Mesenchymal stem cell (in vitro differentiated cells and primary cell): ENCODE data around the gene POFUT2.

Experiments
- DNase-seq: peaks from one replicate; pipeline ENCODE4 v3.0.0-alpha.2; 2013
- H2AFZ ChIP-seq: one replicate; pipeline ENCODE4 v1.6.1; 2013; ENCODE audit warnings: low read depth, mild to moderate bottlenecking, control low read depth, inconsistent platforms, low read length, moderate library complexity
- H2AK5ac ChIP-seq: 2 replicates; pipeline ENCODE4 v1.6.1; 2013; ENCODE audit warnings: low read length, moderate library complexity, mild to moderate bottlenecking, inconsistent platforms; ENCODE audit not compliant: severe bottlenecking
- H2BK120ac ChIP-seq: one replicate; pipeline ENCODE4 v1.6.1; 2013; ENCODE audit warnings: low read depth, mild to moderate bottlenecking, inconsistent platforms, low read length, moderate library complexity
- H2BK12ac ChIP-seq, 2 experiments: one replicate each; pipeline ENCODE4 v1.6.1; 2013; ENCODE audit warnings: inconsistent platforms in 2 of 2, low read length in 2 of 2, mild to moderate bottlenecking in 2 of 2, moderate library complexity in 2 of 2, control low read depth in 1 of 2
- H2BK15ac ChIP-seq: one replicate; pipeline ENCODE4 v1.6.1; 2013; ENCODE audit warnings: mild to moderate bottlenecking, low read depth, inconsistent platforms; ENCODE audit not compliant: poor library complexity, severe bottlenecking
- H2BK5ac ChIP-seq: 2 replicates; pipeline ENCODE4 v1.6.1; 2013; ENCODE audit warnings: low read depth, mild to moderate bottlenecking, low read length, control low read depth, inconsistent platforms; ENCODE audit not compliant: poor library complexity, severe bottlenecking
- H3K14ac ChIP-seq, 2 experiments: one replicate each; pipeline ENCODE4 v1.6.1; 2013; ENCODE audit warnings: inconsistent platforms in 2 of 2, low read length in 2 of 2, control low read depth in 1 of 2, mild to moderate bottlenecking in 1 of 2, moderate library complexity in 1 of 2
- H3K18ac ChIP-seq, 2 experiments: one replicate each; pipeline ENCODE4 v1.6.1; 2013; ENCODE audit warnings: inconsistent platforms in 2 of 2, low read length in 2 of 2, control low read depth in 1 of 2, low read depth in 1 of 2, mild to moderate bottlenecking in 1 of 2
- H3K23ac ChIP-seq, 2 experiments: one replicate each; pipeline ENCODE4 v1.6.1; 2013; ENCODE audit warnings: inconsistent platforms in 2 of 2, low read length in 2 of 2, mild to moderate bottlenecking in 2 of 2, moderate library complexity in 2 of 2, control low read depth in 1 of 2
- H3K27ac ChIP-seq: 2 replicates; pipeline ENCODE4 v1.5.1; 2013; ENCODE audit warnings: mild to moderate bottlenecking, moderate library complexity, low read length, control low read depth, inconsistent platforms; ENCODE audit not compliant: poor library complexity, severe bottlenecking
- H3K27me3 ChIP-seq, 2 experiments: 2 replicates each; pipeline versions ENCODE4 v1.6.1 to v1.7.0; 2013; ENCODE audit warnings: low read length in 2 of 2, mild to moderate bottlenecking in 2 of 2, moderate library complexity in 2 of 2, control low read depth in 1 of 2, inconsistent platforms in 1 of 2; ENCODE audit not compliant: control insufficient read depth in 1 of 2, insufficient read depth in 1 of 2
- H3K36me3 ChIP-seq, 2 experiments: 2 replicates each; pipeline versions ENCODE4 v1.6.1 to v1.7.0; 2013; ENCODE audit warnings: low read length in 2 of 2, control low read depth in 1 of 2, inconsistent platforms in 1 of 2, low read depth in 1 of 2, mild to moderate bottlenecking in 1 of 2; ENCODE audit not compliant: insufficient read depth in 2 of 2, control insufficient read depth in 1 of 2
- H3K4ac ChIP-seq, 2 experiments: one replicate each; pipeline ENCODE4 v1.6.1; 2013; ENCODE audit warnings: inconsistent platforms in 2 of 2, low read length in 2 of 2, mild to moderate bottlenecking in 2 of 2, moderate library complexity in 2 of 2, control low read depth in 1 of 2, low read depth in 1 of 2
- H3K4me1 ChIP-seq: 2 replicates; pipeline ENCODE4 v1.6.1; 2013; ENCODE audit warnings: low read depth, low read length, control low read depth; ENCODE audit not compliant: control insufficient read depth, insufficient read depth
- H3K4me2 ChIP-seq: 2 replicates; pipeline ENCODE4 v1.6.1; 2013; ENCODE audit warnings: low read length, mild to moderate bottlenecking, inconsistent platforms; ENCODE audit not compliant: poor library complexity, severe bottlenecking
- H3K4me3 ChIP-seq, 2 experiments: 2 replicates each; pipeline versions ENCODE4 v1.5.1 to v1.7.0; 2013; ENCODE audit warnings: low read length in 2 of 2, mild to moderate bottlenecking in 2 of 2, control low read depth in 1 of 2, low read depth in 1 of 2; ENCODE audit not compliant: insufficient read depth in 1 of 2
- H3K79me1 ChIP-seq: replicated peaks from 2 replicates; pipeline ENCODE4 v1.6.1; 2013; ENCODE audit warnings: mild to moderate bottlenecking, control low read depth, low read length, inconsistent platforms; ENCODE audit not compliant: poor library complexity, severe bottlenecking
- H3K9ac ChIP-seq: 2 replicates; pipeline ENCODE4 v1.7.0; 2013; ENCODE audit warnings: mild to moderate bottlenecking, low read length, moderate library complexity
- H3K9me3 ChIP-seq: 2 replicates; pipeline ENCODE4 v1.7.0; 2013; ENCODE audit warnings: mild to moderate bottlenecking, low read length; ENCODE audit not compliant: control insufficient read depth
- H4K8ac ChIP-seq: one replicate; pipeline ENCODE4 v1.6.1; 2013; ENCODE audit warnings: inconsistent platforms, mild to moderate bottlenecking, low read length, moderate library complexity
- H4K91ac ChIP-seq: one replicate; pipeline ENCODE4 v1.6.1; 2013; ENCODE audit warnings: mild to moderate bottlenecking, low read length, inconsistent platforms
- WGBS: methylation state at CpG from one replicate; pipeline ENCODE4 v1.1.7; 2013; ENCODE audit warnings: mixed read lengths; 5-methylcytosine and 5-hydroxymethylcytosine counted together

The POFUT2 gene

DNA sequence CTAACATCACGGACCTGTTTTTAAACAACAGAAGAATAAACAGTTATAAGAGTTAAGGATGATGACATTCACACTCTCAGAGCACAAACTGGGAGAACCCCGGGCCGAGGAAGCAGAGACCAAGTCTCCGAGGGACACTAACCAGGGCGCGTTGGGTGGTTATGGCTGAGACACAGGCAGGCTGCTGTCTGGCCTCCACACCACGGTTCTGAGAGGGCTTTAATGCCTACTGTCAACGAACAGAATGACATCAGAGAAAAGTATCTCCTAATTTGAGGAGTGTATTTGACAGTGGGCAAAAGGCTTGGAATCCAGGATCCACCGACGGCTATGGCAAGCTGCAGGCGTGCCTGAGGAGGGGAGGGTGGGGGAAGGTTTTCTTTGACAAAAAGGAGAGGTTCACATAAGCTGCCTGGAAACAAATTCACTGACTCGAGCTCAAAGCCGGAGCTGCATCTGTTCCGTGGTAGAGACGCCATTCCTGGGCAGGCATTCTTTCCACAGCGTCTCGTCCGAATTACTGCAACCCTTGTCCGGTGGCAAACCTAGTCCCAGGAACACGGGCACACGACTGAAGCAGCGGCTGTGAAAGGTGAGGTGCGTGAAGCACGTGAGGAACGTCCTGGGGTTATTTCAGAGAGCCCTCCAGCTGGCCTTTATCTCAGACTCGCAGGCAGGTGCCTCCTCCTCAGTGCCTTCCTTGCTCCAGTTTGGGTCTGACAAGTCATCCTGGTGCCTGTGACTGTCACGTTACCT, 9.4 kb downstream of the POFUT2 start:
- Histone ChIP-seq H3K4me1 (no peaks in the 10 kb centered on the region), H3K27me3 (no peaks in the 10 kb centered on the region), H3K23ac (no peak overlapping the region), H4K91ac (no peak overlapping the region), H2BK120ac (no peak overlapping the region), H3K79me1 (peaks cover 47% of the 10 kb centered on the region), H2BK15ac (no peak overlapping the region), H4K8ac (no peak overlapping the region), H2AK5ac (no peak overlapping the region), H3K18ac (no peak overlapping the region), H3K14ac (no peak overlapping the region), H3K36me3 (peaks cover 73 to 93% of the 10 kb centered on the region in 2 experiments), H3K4me3 (no peak overlapping the region), H3K27ac (no peak overlapping the region), H3K4ac (no peak overlapping the region), H3K9ac (no peak overlapping the region), H2BK12ac (no peak overlapping the region), H3K9me3 (no peaks in the 10 kb centered on the region), H2AFZ (no peak overlapping the region), H3K4me2 (no peak overlapping the region), H2BK5ac (no peak overlapping the region)
- DNase-seq = no peak
- WGBS = 97% methylated on average over 26 of the region's 27 CpGs

DNA sequence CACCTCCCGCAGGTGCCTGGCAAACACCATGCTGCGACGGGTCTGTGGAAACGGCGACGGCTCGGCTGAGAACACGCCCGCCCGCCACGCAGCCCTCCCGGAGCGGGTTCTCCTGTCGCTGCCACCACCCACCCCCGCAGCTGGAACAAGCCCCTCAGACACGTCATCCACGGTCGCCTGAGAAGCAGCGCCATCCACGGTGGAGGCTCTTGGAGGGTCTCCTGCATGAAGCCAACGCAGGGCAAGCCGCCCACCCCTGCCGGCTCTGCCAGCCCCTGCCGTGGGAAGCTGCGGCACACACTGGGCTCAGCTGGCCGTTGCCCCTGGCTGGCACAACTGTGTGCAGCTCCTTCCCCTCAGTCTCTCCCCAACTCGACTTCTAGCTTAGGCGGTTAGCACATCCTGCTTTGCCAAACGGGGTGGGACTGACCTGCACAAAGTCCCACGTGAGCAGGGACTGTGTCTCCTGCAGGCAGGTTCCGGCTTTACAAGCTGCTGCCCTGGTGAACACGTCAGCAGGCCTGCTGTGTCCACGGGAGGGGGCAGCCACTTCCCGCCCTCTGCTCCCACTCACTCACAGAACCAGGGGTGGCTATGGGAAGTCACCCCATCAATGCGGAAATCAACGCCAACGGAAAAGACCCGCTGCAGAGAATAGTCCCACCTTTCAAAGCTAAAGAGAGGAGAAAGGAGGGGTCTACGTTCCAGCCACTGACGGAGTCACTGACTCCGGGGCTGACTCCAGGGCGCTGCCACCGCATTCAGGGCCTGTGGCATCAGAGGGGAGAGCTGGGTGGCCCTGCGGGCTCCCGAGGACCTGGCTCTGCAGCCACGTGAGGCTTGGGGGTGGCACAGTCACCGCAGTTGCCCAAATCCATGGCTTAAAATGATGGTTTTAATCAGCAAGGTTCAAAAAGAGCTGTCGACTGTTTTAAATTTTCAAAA, 10.3 kb downstream of the POFUT2 start:
- no peak overlapping the region for H2BK5ac ChIP-seq
- H3K9me3 ChIP-seq = no peaks in the 10 kb centered on the region
- no peak overlapping the region for H3K14ac ChIP-seq
- H2AFZ ChIP-seq = no peak overlapping the region
- no peak overlapping the region for H3K23ac ChIP-seq
- 97% methylated on average over 48 of the region's 48 CpGs for WGBS
- H4K8ac ChIP-seq = peak overlapping the region; percentile 56
- H2BK120ac ChIP-seq = no peak overlapping the region
- DNase-seq = no peak
- no peak overlapping the region for H2BK15ac ChIP-seq
- H3K4me3 ChIP-seq = no peak overlapping the region
- no peak overlapping the region for H2BK12ac ChIP-seq
- no peaks in the 10 kb centered on the region for H3K4me1 ChIP-seq
- peak overlapping the region; percentile 49 for H4K91ac ChIP-seq
- no peak overlapping the region for H3K27ac ChIP-seq
- H2AK5ac ChIP-seq = no peak overlapping the region
- H3K27me3 ChIP-seq = no peaks in the 10 kb centered on the region
- H3K4ac ChIP-seq = no peak overlapping the region
- H3K36me3 ChIP-seq = peaks cover 63 to 95% of the 10 kb centered on the region in 2 experiments
- H3K18ac ChIP-seq = no peak overlapping the region
- no peak overlapping the region for H3K9ac ChIP-seq
- H3K79me1 ChIP-seq = peaks cover 45% of the 10 kb centered on the region
- H3K4me2 ChIP-seq = no peak overlapping the region

DNA sequence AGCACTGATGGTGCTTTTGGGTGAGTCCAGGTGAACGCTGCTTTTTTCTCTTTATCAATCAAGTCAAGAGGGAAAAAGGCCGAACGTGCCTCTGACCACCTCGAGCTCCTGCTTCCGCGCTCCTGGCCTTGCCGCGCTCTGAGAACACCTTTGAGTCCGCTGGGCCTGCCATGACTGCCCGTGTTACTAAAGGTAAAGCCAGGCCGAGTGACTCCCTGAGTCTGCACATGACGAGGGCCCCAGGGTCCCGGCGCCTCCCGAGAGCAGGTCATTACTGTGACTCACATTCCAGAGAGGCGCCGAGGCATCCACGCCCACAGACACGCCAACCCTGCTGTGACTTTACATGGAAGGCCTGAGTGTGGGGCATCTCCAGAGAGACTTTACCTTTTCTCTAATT, 11.1 kb downstream of the POFUT2 start:
- no peak overlapping the region for H2AK5ac ChIP-seq
- no peak overlapping the region for H2BK120ac ChIP-seq
- no peaks in the 10 kb centered on the region for H3K27me3 ChIP-seq
- no peaks in the 10 kb centered on the region for H3K4me1 ChIP-seq
- peaks cover 7% of the 10 kb centered on the region for H3K9me3 ChIP-seq
- no peak for DNase-seq
- H2BK12ac ChIP-seq = no peak overlapping the region
- no peak overlapping the region for H3K4ac ChIP-seq
- H3K9ac ChIP-seq = no peak overlapping the region
- H4K8ac ChIP-seq = no peak overlapping the region
- H3K14ac ChIP-seq = no peak overlapping the region
- peaks cover 39% of the 10 kb centered on the region for H3K79me1 ChIP-seq
- H2AFZ ChIP-seq = no peak overlapping the region
- 98% methylated on average over 19 of the region's 19 CpGs for WGBS
- H3K18ac ChIP-seq = no peak overlapping the region
- H4K91ac ChIP-seq = no peak overlapping the region
- H2BK15ac ChIP-seq = no peak overlapping the region
- H3K4me2 ChIP-seq = no peak overlapping the region
- no peak overlapping the region for H2BK5ac ChIP-seq
- H3K36me3 ChIP-seq = peaks cover 55 to 96% of the 10 kb centered on the region in 2 experiments
- H3K27ac ChIP-seq = no peak overlapping the region
- H3K4me3 ChIP-seq = no peak overlapping the region
- H3K23ac ChIP-seq = no peak overlapping the region

DNA sequence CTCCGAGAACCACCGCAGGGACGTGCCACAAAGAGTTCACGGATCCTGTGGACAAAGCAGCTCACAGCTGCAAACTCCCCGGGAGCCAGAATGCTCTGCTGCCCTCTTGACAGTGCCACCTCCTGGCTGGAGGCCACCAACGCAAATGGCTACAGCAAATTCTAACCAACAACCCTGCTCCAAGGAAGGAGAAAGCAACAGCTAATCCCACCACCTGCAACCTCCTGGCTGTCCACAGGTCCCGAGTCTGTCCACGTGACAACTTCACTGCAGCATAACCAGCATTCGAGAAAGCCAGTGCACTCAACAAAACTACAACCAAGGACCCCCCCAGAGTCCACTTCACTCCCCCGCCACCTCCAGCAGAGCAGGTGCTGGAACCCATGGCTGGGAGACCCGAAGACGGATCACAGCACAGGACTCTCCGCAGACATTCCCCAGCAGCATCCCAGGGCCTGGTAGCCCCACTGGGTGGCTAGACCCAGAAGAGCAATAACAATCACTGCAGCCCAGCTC, 17.3 kb downstream of the POFUT2 start:
- no peak overlapping the region for H3K4me2 ChIP-seq
- H4K8ac ChIP-seq = no peak overlapping the region
- H2AFZ ChIP-seq = no peak overlapping the region
- H4K91ac ChIP-seq = no peak overlapping the region
- no peak for DNase-seq
- no peak overlapping the region for H2BK120ac ChIP-seq
- peaks cover 11% of the 10 kb centered on the region for H3K9me3 ChIP-seq
- WGBS = 97% methylated on average over 13 of the region's 13 CpGs
- no peak overlapping the region for H3K4ac ChIP-seq
- no peak overlapping the region for H2BK15ac ChIP-seq
- peaks cover 39 to 83% of the 10 kb centered on the region in 2 experiments for H3K36me3 ChIP-seq
- no peak overlapping the region for H3K4me3 ChIP-seq
- no peak overlapping the region for H3K9ac ChIP-seq
- no peak overlapping the region for H3K27ac ChIP-seq
- H3K27me3 ChIP-seq = no peaks in the 10 kb centered on the region
- no peak overlapping the region for H3K18ac ChIP-seq
- no peak overlapping the region for H3K23ac ChIP-seq
- peaks cover 22% of the 10 kb centered on the region for H3K79me1 ChIP-seq
- no peak overlapping the region for H3K14ac ChIP-seq
- H2BK5ac ChIP-seq = no peak overlapping the region
- H2BK12ac ChIP-seq = no peak overlapping the region
- no peak overlapping the region for H2AK5ac ChIP-seq
- peaks cover 8% of the 10 kb centered on the region for H3K4me1 ChIP-seq
